Breast epithelium (tissue), 3 donors: ENCODE results near the gene CPTP.

Source experiments
- CTCF ChIP-seq, 3 donors: fragments of 450-650 bp; IDR thresholded peaks; one replicate each; pipeline ENCODE4 v1.5.1; 2016 to 2017; ENCODE audit warnings: antibody characterized with exemption in 3 of 3, mild to moderate bottlenecking in 3 of 3, moderate library complexity in 3 of 3
- POLR2A ChIP-seq: fragments of 450-650 bp; IDR thresholded peaks from one replicate; pipeline ENCODE4 v1.6.1; 2016; ENCODE audit warnings: antibody characterized with exemption, mild to moderate bottlenecking, moderate library complexity
- POLR2AphosphoS5 ChIP-seq, 3 donors: sonication (generic); formaldehyde crosslinking; IDR thresholded peaks; one replicate each; pipeline ENCODE4 v1.6.1; 2017; ENCODE audit warnings: antibody characterized with exemption in 3 of 3

GRCh38 chr1:1331068-1331965, 6.7 kb downstream of the CPTP start, which contains the start of gene TAS1R3:
- TF ChIP-seq CTCF (IDR thresholded peaks at IDR 0.05) (no peak), POLR2A (no peak), POLR2AphosphoS5 (IDR thresholded peaks at IDR 0.05) (no peak)
